Epithelial cell of esophagus (primary cell): ENCODE measurements around the gene S100A10.

Experiments used
- DNase-seq: peaks from one replicate; pipeline ENCODE4 v3.0.0; 2010; ENCODE audit warnings: low read depth
- H3K4me3 ChIP-seq: 2 replicates; pipeline ENCODE4 v1.5.1; 2011; ENCODE audit warnings: mild to moderate bottlenecking, low read length, control low read depth
- CTCF ChIP-seq: IDR thresholded peaks from 2 replicates; pipeline ENCODE4 v1.5.1; 2011; ENCODE audit warnings: low read depth, mild to moderate bottlenecking, low read length, control low read depth, inconsistent platforms; ENCODE audit not compliant: insufficient read depth; ENCODE audit errors: missing control alignments

The S100A10 gene

GRCh38 chr1:152001631-152002584 is 8.2 kb upstream of the S100A10 start:
- no peak overlapping the region for H3K4me3 ChIP-seq
- peak; percentile 96 for DNase-seq
- TF ChIP-seq CTCF = peak; percentile 96

- no peak for TF ChIP-seq CTCF
- DNase-seq = peak; percentile 93
- H3K4me3 ChIP-seq = no peak overlapping the region
Observed at GRCh38 chr1:152000964-152001630, 7.4 kb upstream of the S100A10 start.

- TF ChIP-seq CTCF = no peak
- no peak overlapping the region for H3K4me3 ChIP-seq
- DNase-seq = peak; percentile 93
Observed at GRCh38 chr1:151998611-151999362, 5.1 kb upstream of the S100A10 start.

GRCh38 chr1:151997284-151997570 is 3.6 kb upstream of the S100A10 start:
- no peak overlapping the region for H3K4me3 ChIP-seq
- DNase-seq = peak; percentile 67
- TF ChIP-seq CTCF = no peak

- no peak for TF ChIP-seq CTCF
- no peak overlapping the region for H3K4me3 ChIP-seq
- peak; percentile 43 for DNase-seq
Observed at GRCh38 chr1:151995774-151996173, 2.1 kb upstream of the S100A10 start.

- DNase-seq = peak; percentile 95
Observed at GRCh38 chr1:151994956-151995355, 1.3 kb upstream of the S100A10 start.

More at GRCh38 chr1:151994956-151995355, 1.3 kb upstream of the S100A10 start:
- no peak for TF ChIP-seq CTCF
- H3K4me3 ChIP-seq = no peak overlapping the region
